UCSD-AML1 (cell line): ENCODE data around the gene KLHDC8B.

Experiments used
- DNase-seq: peaks from one replicate; lab custom pipeline; 2025; ENCODE audit not compliant: unreplicated experiment; lab: John Stamatoyannopoulos, UW

The KLHDC8B gene

GRCh38 chr3:49171119-49171774 is at the start of gene KLHDC8B:
KLHDC8B (plus strand) TSS chr3:49171598; CDS start chr3:49172770, 1,172 bp downstream.
- DNase-seq, result peak; percentile 84

GRCh38 chr3:49122022-49122421 is 49.4 kb upstream of the KLHDC8B start:
- no peak for DNase-seq

- no peak for DNase-seq
Observed at GRCh38 chr3:49122451-49122850, 48.9 kb upstream of the KLHDC8B start.

GRCh38 chr3:49122886-49123545 is 48.4 kb upstream of the KLHDC8B start:
- no peak for DNase-seq

- no peak for DNase-seq
Observed at GRCh38 chr3:49123687-49124086, 47.7 kb upstream of the KLHDC8B start.

GRCh38 chr3:49124203-49124602 is 47.2 kb upstream of the KLHDC8B start:
- no peak for DNase-seq

GRCh38 chr3:49124991-49125670 is 46.3 kb upstream of the KLHDC8B start:
- DNase-seq, result no peak

GRCh38 chr3:49131040-49131439 is 40.4 kb upstream of the KLHDC8B start:
- DNase-seq, result no peak

GRCh38 chr3:49131576-49131975 is 39.8 kb upstream of the KLHDC8B start:
- no peak for DNase-seq

GRCh38 chr3:49132073-49132436 is 39.3 kb upstream of the KLHDC8B start:
- no peak for DNase-seq

- DNase-seq, result peak; percentile 76
Observed at GRCh38 chr3:49132437-49133225, 38.8 kb upstream of the KLHDC8B start, which contains the start of gene LAMB2. LAMB2 (minus strand) TSS chr3:49133050; CDS start chr3:49132867, 183 bp downstream.

- peak; percentile 83 for DNase-seq
Observed at GRCh38 chr3:49133226-49133951, 38.0 kb upstream of the KLHDC8B start.

GRCh38 chr3:49134471-49135265 is 36.7 kb upstream of the KLHDC8B start:
- no peak for DNase-seq

GRCh38 chr3:49135499-49135898 is 35.9 kb upstream of the KLHDC8B start:
- DNase-seq, result no peak

GRCh38 chr3:49140080-49140479 is 31.3 kb upstream of the KLHDC8B start:
- DNase-seq, result no peak

- no peak for DNase-seq
Observed at GRCh38 chr3:49148159-49148558, 23.2 kb upstream of the KLHDC8B start.

- no peak for DNase-seq
Observed at GRCh38 chr3:49151610-49152009, 19.8 kb upstream of the KLHDC8B start.

- DNase-seq, result no peak
Observed at GRCh38 chr3:49153349-49153912, 18.0 kb upstream of the KLHDC8B start.

- DNase-seq, result no peak
Observed at GRCh38 chr3:49157289-49157688, 14.1 kb upstream of the KLHDC8B start.
